GM18511 (cell line): Measurements from ENCODE around the gene PDE6H.
A peak's percentile ranks its signal among the peaks of the same experiment; 100 is the strongest.

ENCODE experiments used
- ATAC-seq: cut with Tn5 transposase; IDR thresholded peaks from one replicate; pipeline ENCODE4 v1.9.1; 2021; ENCODE audit warnings: mild to moderate bottlenecking, moderate library complexity; ENCODE audit not compliant: unreplicated experiment

PDE6H gene

DNA sequence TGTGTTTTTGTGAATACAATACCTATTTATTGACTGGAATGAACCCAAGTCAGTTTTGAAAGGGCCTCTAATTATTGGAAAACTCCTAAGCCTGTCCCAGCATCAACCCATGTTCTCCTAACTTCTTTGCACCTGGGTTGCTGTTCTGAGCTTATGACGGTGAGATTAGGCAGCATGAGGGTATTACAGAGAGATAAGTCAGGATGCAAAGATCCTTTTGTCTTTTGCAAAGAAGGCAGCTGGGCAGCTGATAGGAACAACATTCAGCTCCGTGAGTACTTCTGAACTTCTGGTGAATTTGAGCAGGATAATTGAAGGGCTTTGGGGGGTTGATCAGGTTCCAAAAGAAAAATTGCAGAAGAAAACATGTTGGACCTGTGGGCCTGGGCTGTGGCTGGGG lies at the start of gene PDE6H:
PDE6H (plus strand) TSS at position 227 of the 400 bp plus-strand sequence. CDS start 4,971 bp downstream, outside the sequence.
- ATAC-seq = no peak

DNA sequence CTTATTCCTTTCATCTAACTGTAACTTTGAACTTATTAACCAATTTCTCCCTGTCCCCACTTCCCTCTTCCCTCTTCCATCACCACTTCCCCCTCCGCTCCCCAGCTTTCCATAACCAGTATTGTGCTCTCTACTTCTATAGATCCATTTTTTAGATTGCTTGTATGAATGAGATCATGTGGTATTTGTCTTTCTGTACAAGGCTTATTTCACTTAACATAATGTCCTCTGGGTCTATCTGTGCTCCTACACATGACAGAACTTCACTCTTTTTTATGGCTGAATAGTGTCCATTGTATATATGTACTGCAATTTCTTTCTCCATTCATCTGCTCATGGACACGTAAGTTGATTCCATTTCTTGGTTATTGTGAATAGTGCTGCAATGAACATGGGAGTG lies 48.9 kb upstream of the PDE6H start:
- no peak for ATAC-seq

DNA sequence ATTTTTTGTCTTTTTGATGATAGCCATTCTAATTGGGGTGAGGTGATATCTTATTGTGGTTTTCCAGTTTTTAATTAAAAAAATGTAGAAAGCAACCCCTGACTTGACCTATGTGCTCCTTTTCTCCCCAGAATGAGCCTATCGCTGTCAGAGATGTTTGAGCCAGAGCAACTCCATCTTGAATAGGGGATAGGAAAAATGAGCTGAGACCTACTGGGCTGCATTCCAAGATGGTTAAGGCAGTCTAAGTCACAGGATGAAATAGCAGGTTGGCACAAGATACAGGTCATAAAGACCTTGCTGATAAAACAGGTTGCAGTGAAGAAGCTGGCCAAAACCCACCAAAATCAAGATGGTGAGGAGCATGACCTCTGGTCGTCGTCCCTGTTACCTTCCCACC lies 48.3 kb upstream of the PDE6H start:
- ATAC-seq = no peak

DNA sequence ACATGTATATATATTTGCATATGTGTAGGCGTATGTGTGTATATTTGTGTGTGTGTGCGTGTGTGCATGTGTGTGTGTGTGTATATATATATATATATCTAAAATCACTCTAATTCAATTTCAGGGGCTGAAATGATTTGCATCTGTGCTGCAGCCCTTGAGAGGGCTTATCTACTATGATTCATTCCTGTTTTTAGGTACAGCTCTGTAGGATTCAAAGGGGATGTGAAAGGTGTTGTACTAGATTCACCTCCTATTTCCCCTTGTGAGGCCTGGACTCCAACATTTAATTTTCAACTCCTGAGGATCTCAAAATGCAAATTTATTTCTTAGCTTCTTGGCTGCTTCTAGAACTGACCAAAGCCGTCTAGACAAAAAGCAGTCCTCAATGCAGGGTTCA lies 45.6 kb upstream of the PDE6H start:
- no peak for ATAC-seq

DNA sequence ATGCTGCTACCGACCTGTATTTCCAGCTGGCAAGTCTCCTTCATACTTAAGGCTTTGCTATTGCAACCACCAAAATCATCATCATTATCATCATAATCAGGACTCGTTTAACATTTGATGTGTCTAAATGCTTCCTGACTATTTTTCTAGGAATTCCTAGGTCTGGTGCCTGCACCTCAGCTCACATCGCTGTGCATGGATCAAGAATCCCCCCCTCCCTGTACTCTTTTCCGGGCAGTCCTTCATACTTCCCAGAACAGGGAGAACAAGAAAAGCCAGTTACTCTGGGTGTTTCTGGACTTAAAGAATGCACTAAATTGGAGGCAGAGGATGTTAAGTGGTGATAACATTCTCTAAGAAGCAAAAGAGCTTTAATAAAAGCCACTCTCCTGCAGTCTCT lies 43.9 kb upstream of the PDE6H start:
- ATAC-seq = no peak

DNA sequence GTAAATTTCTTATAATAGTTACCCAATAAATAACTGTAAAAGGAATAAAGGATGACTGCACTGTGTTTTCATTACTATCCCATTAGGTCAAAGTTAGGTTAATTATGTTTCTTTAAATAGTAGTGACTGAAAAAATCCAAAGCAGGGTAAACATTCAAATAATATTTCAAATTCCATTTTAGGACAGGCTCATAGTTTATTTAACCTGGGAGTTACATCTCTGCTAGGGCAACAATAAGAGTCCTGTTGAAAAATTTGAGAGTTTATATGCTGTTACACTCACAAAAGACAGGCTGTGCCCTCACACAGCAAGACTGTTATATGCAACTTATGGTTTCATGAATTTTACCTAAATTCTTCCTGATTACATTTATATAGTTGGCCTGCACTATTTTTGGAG lies 42.5 kb upstream of the PDE6H start:
- ATAC-seq = no peak

DNA sequence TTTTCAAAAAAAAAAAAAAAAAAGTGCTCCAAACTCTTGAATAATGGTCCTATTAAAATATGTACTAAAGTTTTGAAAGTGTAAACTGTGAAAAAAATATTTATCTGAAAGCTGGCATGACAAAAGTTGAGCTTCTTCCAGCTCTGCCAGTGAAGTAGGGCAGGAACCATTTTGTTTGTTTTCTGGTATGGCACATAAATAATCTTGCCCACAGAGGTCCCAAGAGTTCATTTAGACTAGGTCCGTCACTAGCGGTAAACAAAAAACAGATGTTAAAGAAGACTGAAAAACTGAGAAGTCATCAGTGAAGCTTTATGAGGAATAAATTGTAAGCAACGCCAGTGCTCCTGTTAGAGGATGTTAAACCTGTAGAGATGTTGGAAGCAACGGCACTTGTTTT lies 41.5 kb upstream of the PDE6H start:
- ATAC-seq = no peak

DNA sequence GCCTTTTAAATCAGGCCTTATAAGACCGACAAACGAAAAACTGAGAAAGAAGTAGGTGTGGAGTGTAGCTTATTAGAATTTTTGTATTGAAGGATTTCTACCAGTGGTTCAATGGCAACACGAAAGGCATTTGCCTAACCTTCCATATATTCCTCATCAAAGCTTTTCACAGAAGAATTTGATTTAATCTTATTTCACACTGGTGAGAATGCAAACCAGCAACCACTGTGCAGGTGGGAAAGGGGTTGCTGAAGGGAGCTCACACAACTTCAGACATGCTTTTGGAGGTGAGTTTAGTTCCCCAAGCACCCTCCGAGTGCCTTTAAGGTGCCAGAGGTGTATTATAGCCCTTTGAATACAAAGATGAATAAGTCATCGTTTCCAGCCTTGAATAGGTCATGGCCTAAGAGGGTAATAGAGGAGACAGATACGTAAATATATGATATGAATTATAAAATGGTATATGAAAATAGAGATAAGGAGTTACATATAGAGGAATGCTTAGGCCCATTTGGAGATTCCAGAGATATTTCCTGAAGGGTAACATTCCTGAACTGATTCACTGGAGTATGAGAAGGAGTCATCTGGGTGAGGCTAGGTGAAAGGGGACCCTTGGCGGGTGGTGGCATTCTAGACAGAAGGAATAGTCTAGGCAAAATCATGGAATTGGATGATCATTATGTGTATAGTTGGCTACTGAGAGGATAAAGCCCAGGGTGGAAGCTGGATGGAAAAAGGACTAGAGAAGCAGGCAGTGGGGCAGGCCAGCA lies 40.9 kb upstream of the PDE6H start:
- ATAC-seq = no peak

DNA sequence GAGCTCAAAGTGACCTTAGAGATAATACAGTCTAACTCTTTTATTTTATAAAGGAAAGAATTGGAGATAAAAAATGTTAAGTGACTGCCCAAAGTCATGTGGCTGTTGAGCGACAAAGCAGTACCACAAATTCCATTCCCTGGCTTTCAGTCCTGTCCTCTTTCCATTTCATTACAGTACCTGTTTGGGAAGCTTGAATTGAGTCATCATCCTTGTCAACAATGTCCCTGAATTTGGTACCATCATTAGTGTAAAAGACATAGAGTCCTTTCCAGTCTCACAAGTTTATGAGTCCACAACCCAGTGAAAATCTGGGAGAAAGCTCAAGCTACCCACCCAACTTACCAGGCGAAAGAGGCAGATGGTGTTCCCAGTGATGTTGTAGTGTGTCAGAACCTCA lies 38.3 kb upstream of the PDE6H start:
- no peak for ATAC-seq

DNA sequence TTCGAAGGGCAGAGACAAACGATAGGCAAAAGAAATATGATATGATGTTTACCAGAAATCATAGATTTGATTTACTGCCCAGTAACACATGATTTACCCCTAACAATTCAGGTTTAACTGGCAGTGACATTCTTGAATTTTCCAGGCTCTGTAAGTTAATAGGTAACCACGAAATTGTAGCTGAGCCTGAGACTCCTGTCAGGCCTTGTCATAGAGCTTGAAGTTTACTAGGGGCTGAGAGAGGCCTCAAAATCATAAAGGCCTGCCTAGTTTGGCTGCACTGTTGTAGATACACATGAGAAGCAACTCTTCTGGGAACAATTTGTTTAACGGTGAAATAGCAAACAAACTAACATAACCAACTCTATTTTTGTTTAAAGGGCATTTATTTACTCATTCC lies 37.8 kb upstream of the PDE6H start:
- no peak for ATAC-seq

DNA sequence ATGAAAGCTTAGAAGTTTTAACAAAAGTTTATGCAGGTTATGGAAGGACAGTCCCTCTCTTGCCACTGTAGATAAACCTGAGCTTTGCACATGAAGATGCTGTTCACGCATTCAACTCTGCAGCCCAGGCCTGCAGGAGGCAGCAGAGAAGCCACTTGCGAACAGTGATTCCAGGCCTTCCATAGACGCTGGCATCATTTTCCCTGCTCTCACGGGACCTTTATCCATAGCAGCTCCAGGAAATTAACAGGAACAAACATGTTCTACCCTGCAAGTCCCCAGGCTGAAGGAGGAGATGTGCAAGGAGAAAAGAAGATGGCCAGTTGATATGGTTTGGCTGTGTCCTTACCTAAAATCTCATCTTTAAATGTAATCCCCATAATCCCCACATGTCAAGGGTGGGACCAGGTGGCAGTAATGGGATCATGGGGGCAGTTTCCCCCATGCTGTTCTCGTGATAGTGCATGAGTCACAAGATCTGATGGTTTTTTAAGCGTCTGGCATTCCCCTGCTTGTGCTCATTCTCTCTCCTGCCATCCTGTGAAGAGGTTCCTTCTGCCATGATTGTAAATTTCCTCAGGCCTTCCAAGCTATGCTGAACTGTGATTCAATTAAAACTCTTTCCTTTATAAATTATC lies 36.5 kb upstream of the PDE6H start:
- ATAC-seq = no peak

DNA sequence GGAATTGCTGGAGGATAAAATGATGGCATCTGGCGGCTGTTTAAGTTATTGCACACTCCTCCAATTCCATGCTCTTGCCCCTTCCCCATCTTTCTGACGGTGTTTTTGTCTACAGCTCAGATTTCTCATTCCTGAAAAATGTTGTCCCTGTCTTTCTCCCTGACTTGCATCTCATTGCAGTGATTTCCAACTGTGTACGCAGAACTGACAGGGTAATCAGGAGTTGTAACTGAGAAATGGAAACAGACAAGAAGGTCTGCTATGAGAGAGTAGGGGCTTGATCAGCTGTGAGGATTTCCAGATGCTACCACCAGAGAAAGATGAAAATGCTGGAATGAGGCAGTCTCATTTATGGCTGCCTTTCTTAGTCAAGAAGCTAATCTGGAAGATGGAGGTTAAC lies 35.8 kb upstream of the PDE6H start:
- no peak for ATAC-seq

DNA sequence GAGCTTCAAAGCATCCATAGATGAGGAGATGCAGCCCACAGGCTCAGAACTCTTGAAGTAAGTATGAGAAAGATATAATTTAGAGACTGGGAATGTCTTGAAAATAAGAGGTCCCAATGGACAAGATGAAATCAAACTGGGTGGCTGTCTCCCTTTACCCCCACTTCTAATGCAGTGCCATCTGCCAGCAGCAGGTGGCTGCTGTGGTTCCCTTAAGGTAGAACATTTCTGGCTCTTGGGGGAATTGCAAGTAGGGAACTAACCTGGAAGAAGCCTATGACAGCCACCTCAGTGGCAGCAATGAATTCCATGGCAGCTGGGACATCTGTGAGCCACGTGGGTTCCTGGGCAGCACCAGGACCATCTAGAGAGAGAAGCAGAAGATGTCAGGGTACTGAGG lies 35.2 kb upstream of the PDE6H start:
- peak; percentile 68 for ATAC-seq

DNA sequence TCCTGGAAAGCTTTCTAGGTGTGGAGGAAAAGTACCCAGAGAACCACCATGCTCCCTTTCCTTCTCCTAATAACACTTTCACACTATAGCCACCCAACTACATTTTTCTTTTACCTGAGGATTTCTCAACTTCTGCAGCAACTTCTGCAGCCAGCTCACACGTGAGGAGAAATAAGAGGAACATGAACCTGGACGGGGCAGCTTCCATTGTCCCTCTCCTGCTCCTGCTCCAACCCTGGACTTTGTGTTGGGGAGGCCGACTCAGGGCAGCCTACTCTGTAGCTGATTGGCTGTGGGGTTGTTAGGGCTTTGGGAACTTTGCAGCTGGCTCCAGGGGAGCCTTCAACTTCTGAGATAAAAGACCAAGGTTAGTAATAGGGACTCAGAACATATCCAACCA lies 34.5 kb upstream of the PDE6H start, which contains the start of gene ERP27:
ERP27 (minus strand) TSS at position 237 of the 400 bp plus-strand sequence; CDS start at position 208, 29 bp downstream.
- ATAC-seq = no peak

DNA sequence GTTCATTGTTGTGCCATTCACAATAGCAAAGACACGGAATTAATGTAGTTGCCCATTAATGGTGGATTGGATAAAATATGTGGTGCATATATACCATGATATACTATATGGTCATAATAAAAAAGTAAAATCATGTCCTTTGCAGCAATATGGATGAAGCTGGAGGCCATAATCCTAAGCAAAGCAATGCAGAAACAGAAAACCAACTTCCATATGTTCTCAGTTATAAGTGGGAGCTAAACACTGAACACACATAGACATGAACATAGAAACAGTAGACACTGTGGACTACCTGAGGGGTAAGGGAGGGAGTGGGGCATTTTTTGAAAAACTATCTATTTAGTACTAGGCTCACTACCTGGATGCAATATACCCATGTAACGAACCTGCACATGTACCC lies 31.5 kb upstream of the PDE6H start:
- no peak for ATAC-seq

DNA sequence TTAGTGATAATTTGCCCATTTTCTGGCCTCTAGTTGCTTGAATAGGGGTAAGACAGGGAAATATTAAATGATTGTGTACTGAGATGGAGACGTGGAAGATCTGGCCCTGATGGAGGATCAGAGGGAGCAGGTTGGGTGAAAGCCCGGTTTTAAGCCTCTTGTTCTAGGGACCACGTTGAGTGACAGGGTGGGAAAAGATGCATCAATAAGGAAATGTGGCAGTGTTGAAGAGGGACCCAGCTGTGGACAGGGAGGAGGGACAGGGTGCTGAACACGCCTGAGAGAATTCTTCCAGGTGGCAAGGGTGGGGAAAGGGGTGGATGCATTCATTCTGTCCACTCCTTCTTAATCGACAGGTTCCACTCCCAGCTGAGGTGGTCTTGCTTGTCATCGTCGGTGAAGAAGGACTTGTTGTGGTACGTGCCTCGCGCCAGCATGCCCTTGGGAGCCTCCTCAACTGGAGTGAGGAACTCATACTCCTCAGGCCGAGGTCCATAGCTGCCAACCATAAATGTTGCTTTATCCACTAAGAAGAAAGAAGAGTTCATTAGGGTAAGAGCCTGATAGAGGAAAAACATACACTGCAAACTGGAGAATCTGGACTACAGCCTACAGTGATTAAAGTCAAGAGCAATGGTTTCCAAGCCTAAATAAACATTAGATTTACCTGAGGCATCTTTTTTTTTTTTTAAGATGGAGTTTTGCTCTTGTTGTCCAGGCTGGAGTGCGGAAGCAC lies 30.5 kb upstream of the PDE6H start:
- ATAC-seq = no peak

DNA sequence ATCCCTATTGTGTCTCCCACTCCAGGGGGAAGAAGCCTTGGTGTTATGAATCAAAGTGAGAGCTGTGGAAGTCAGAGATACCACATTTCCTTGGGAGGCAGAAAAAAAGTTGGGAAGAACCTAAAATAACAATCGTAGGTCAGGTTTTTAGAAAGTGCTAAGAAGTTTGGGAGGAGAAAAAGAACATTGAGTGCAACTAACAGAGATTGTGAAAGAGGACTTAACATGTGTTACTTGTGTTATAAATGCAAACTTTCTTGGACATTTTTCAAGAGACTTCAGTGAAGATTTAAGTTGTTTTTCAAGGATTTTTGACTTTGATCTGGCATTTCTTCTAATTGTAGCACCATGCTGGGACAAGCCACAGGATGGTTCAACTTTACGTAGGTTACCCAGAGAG lies 26.7 kb upstream of the PDE6H start:
- ATAC-seq = no peak

DNA sequence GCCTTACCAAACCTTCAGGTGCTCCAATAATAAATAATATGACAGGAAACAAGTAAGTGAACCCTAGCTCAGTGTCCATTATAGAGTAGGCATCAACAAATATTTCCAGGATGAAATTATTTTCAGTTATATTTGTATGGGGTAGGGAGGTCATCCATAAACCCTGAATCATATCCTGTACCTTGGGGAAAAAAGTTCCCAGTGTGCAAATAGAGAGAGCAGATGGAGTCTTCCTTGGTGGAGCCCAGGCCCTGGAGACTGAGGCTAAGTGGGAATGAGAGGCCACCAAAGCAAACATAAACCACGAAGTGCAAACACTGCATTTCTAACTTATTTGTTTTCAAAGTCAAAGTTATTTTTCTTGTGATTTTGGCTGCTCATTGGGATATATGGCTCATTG lies 26.0 kb upstream of the PDE6H start:
- no peak for ATAC-seq

DNA sequence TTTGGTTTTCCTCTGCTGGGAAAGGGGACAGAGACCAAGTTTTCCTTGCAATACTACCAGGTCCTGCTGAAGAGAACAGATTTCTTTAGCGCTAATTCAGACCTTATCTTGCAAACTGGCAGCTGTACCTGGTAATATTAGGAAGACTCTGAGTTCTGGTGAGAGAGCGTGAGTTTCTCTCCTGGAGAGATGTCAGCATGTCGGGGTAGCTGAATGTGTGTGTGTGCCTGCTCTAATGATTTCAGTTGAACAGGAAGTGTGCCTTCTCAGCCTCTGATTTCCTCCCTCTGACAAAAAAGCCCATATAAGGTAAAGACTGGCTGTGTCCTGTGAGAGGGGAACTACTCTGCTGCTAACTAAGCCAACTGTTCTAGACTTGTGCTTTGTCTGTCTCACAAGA lies 24.2 kb upstream of the PDE6H start:
- peak; percentile 94 for ATAC-seq

DNA sequence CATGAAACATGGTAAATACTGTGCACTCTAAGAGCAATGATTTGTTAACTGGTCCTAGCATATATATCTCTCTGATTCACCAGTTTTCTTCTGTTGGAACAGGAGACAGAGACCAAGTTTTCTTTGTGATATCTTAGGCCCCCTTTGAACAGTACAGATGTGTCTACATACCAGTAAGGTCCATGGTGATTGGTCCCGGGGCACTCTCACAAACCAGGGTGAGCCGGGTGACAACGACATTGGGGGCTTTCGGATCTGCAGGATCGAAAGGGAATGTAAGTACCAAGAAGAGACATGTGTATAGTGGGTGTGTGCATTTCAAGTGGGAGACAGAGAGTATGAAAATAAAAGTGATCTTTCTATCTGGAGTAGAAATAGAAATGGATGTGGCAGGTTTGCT lies 23.2 kb upstream of the PDE6H start:
- no peak for ATAC-seq

DNA sequence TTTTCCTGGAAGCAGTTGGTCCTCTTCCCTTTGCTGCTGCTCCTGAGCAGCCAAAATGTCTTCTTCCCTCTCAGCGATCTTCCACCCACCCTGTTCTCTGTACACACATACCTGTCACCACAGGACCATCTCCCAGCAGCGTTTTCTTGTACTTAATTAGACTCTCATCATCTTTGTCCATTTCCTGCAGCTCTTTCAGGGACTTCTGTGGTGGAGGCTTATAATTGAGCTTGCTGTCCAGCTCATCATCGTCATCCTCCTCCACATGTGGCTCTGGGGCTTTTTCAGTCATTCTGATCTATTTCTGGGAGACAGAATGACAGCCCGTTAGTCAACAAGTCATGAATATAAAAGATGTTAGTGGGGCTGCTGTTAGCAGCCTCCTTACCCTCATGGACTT lies 22.4 kb upstream of the PDE6H start:
- ATAC-seq = no peak
